Vagina (tissue), 2 donors: Measurements from ENCODE around the gene TGM4. TPM values are rescaled to one million over a fixed set of nuclear protein-coding genes. Genes with fewer than 3 reads are reported as not detected.

Experiments
- DNase-seq, 2 donors: peaks; one replicate each; pipeline ENCODE4 v3.0.0-alpha.2; 2017; ENCODE audit errors: extremely low spot score in 2 of 2
- H3K27ac ChIP-seq: fragments of 200-600 bp; sonication (generic); one replicate; pipeline ENCODE4 v1.5.1; 2019
- H3K27me3 ChIP-seq: fragments of 200-600 bp; sonication (generic); one replicate; pipeline ENCODE4 v1.5.1; 2019
- H3K36me3 ChIP-seq, 2 donors: fragments of 200-600 bp; sonication (generic); one replicate each; pipeline ENCODE4 v1.5.1; 2017 to 2019
- H3K4me1 ChIP-seq: fragments of 200-600 bp; sonication (generic); one replicate; pipeline ENCODE4 v1.5.1; 2019
- H3K4me3 ChIP-seq, 2 donors: fragments of 200-600 bp; sonication (generic); 1 replicate in 1 of 2; 2 replicates in 1 of 2; pipeline ENCODE4 v1.5.1; 2016 to 2019
- H3K9me3 ChIP-seq: fragments of 200-600 bp; sonication (generic); one replicate; pipeline ENCODE4 v1.5.1; 2019
- POLR2A ChIP-seq, 2 donors: fragments of 450-650 bp; IDR thresholded peaks; one replicate each; pipeline ENCODE4 v1.6.1; 2017; ENCODE audit warnings: antibody characterized with exemption in 2 of 2, mild to moderate bottlenecking in 2 of 2, moderate library complexity in 2 of 2
- POLR2AphosphoS5 ChIP-seq, 2 donors: sonication (generic); formaldehyde crosslinking; IDR thresholded peaks; one replicate each; pipeline ENCODE4 v1.9.0; 2017; ENCODE audit warnings: antibody characterized with exemption in 2 of 2, mild to moderate bottlenecking in 2 of 2, low read depth in 1 of 2; ENCODE audit not compliant: insufficient read depth in 1 of 2
- intact Hi-C: fragments of 100-400 bp; cut with DNase I; formaldehyde crosslinking; loops from one replicate; pipeline ENCODE4 v1.15.1; 2023
- total RNA-seq: library from RNA; depleted of rRNA; stranded (reverse); fragments of >200 nt; gene quantifications from one replicate; pipeline ENCODE4 v1.2.3, GENCODE V29; 2016
- TF ChIP-seq, protein P1 (sequence below), 3 experiments: fragments of 450-650 bp in 2 of 3; fragments of 200-600 bp in 1 of 3; sonication (generic) in 1 of 3; IDR thresholded peaks; one replicate each; pipeline ENCODE4 v1.5.1; 2017 to 2019; ENCODE audit warnings: antibody characterized with exemption in 3 of 3, mild to moderate bottlenecking in 2 of 3, moderate library complexity in 2 of 3

The TGM4 gene
- total RNA-seq, 1 donor from 2014 or later = not detected

DNA sequence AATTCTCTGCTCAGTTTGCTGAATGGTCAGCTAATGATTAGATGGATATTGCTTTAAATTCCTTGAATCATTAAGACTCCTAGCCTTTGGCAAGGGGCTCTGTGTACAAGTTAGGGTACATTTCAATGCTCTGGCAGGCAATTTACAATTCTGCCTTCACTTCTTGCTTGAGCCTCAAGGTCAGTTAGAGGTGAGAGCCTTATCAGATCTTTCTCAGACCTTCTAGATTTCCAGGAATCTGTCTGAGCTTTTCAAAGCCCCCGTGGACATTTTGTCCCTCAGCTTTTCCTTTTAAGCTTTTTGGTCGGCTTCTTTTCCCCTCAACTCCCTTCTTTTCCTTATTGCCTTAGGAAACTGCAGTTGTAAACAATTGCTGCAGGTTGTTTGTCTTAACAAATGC, 34.7 kb downstream of the TGM4 start:
- no peaks in the 10 kb centered on the region for H3K9me3 ChIP-seq
- no peak overlapping the region for H3K27ac ChIP-seq
- no peaks in the 10 kb centered on the region for H3K4me1 ChIP-seq
- TF ChIP-seq POLR2A (IDR thresholded peaks at IDR 0.05) (no peak), POLR2AphosphoS5 (IDR thresholded peaks at IDR 0.05; ENCODE audit: insufficient read depth in 1 of 2, low read depth in 1 of 2) (no peak)
- TF ChIP-seq, protein P1, sequence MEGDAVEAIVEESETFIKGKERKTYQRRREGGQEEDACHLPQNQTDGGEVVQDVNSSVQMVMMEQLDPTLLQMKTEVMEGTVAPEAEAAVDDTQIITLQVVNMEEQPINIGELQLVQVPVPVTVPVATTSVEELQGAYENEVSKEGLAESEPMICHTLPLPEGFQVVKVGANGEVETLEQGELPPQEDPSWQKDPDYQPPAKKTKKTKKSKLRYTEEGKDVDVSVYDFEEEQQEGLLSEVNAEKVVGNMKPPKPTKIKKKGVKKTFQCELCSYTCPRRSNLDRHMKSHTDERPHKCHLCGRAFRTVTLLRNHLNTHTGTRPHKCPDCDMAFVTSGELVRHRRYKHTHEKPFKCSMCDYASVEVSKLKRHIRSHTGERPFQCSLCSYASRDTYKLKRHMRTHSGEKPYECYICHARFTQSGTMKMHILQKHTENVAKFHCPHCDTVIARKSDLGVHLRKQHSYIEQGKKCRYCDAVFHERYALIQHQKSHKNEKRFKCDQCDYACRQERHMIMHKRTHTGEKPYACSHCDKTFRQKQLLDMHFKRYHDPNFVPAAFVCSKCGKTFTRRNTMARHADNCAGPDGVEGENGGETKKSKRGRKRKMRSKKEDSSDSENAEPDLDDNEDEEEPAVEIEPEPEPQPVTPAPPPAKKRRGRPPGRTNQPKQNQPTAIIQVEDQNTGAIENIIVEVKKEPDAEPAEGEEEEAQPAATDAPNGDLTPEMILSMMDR (IDR thresholded peaks at IDR 0.05) = no peak
- no peak for DNase-seq
- H3K4me3 ChIP-seq = no peak overlapping the region
- H3K36me3 ChIP-seq = no peaks in the 10 kb centered on the region
- intact Hi-C loops = no loop called here
- H3K27me3 ChIP-seq = no peaks in the 10 kb centered on the region

DNA sequence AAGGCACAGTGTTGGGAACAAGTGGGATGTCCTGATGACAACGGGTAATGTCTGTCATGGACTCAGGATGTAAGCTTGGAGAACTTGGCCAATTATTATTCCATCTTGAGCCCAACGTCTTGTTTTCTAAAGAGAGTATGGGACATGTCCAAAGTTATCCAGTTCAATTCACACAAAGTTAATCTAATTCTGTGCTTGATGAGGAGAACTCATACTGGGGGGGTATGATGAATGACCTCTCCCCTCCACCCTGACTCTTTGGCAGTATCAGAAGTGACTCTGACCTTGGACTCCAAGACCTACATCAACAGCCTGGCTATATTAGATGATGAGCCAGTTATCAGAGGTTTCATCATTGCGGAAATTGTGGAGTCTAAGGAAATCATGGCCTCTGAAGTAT, 36.3 kb downstream of the TGM4 start:
- intact Hi-C loops = no loop called here

DNA sequence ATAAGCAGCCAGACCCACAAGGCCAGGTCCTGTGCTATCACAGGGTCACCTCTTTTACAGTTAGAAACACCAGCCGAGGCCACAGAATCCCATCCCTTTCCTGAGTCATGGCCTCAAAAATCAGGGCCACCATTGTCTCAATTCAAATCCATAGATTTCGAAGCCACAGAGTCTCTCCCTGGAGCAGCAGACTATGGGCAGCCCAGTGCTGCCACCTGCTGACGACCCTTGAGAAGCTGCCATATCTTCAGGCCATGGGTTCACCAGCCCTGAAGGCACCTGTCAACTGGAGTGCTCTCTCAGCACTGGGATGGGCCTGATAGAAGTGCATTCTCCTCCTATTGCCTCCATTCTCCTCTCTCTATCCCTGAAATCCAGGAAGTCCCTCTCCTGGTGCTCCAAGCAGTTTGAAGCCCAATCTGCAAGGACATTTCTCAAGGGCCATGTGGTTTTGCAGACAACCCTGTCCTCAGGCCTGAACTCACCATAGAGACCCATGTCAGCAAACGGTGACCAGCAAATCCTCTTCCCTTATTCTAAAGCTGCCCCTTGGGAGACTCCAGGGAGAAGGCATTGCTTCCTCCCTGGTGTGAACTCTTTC, 39.6 kb downstream of the TGM4 start:
- Histone ChIP-seq H3K27me3 (no peaks in the 10 kb centered on the region), H3K27ac (no peak overlapping the region), H3K9me3 (no peaks in the 10 kb centered on the region), H3K36me3 (no peaks in the 10 kb centered on the region), H3K4me3 (no peak overlapping the region), H3K4me1 (no peaks in the 10 kb centered on the region)
- intact Hi-C loops = no loop called here
- TF ChIP-seq POLR2A (IDR thresholded peaks at IDR 0.05) (no peak), POLR2AphosphoS5 (IDR thresholded peaks at IDR 0.05; ENCODE audit: insufficient read depth in 1 of 2, low read depth in 1 of 2) (no peak)
- TF ChIP-seq, protein P1 (IDR thresholded peaks at IDR 0.05) = peak; percentile 29 to 46 (median 37)
- DNase-seq = no peak

More for the DNA sequence above, 36.3 kb downstream of the TGM4 start:
- Histone ChIP-seq H3K36me3 (no peaks in the 10 kb centered on the region), H3K9me3 (no peaks in the 10 kb centered on the region), H3K27ac (no peak overlapping the region), H3K27me3 (no peaks in the 10 kb centered on the region), H3K4me1 (no peaks in the 10 kb centered on the region), H3K4me3 (no peak overlapping the region)
- TF ChIP-seq, protein P1 (IDR thresholded peaks at IDR 0.05) = no peak
- TF ChIP-seq POLR2A (IDR thresholded peaks at IDR 0.05) (no peak), POLR2AphosphoS5 (IDR thresholded peaks at IDR 0.05; ENCODE audit: insufficient read depth in 1 of 2, low read depth in 1 of 2) (no peak)
- DNase-seq = no peak

DNA sequence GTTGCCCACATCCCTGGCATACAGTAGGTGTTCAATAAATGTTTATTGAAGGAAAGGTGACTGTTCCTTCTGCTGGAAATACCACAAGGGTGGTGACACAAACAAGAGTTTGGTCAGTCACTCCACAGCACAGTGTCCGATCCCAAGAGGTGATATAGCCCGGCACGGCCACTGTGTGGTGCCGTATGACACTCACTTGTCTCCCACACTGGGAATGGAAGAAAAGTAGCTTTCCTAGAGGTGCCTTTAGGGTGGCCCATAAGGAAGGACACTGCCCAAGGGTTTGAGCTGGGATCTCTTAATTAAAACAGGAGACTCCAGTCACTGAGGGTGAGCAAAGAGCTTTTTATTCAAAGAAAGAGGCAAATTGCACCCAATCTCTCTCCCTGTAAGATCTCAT, 40.5 kb downstream of the TGM4 start:
- intact Hi-C loops = no loop called here
- no peak overlapping the region for H3K4me3 ChIP-seq
- no peaks in the 10 kb centered on the region for H3K4me1 ChIP-seq
- H3K9me3 ChIP-seq = no peaks in the 10 kb centered on the region
- no peak for DNase-seq
- H3K36me3 ChIP-seq = no peaks in the 10 kb centered on the region
- no peak for TF ChIP-seq POLR2A (IDR thresholded peaks at IDR 0.05)
- no peak for TF ChIP-seq POLR2AphosphoS5 (IDR thresholded peaks at IDR 0.05; ENCODE audit: insufficient read depth in 1 of 2, low read depth in 1 of 2)
- TF ChIP-seq, protein P1 (IDR thresholded peaks at IDR 0.05) = no peak
- no peak overlapping the region for H3K27ac ChIP-seq
- no peaks in the 10 kb centered on the region for H3K27me3 ChIP-seq

DNA sequence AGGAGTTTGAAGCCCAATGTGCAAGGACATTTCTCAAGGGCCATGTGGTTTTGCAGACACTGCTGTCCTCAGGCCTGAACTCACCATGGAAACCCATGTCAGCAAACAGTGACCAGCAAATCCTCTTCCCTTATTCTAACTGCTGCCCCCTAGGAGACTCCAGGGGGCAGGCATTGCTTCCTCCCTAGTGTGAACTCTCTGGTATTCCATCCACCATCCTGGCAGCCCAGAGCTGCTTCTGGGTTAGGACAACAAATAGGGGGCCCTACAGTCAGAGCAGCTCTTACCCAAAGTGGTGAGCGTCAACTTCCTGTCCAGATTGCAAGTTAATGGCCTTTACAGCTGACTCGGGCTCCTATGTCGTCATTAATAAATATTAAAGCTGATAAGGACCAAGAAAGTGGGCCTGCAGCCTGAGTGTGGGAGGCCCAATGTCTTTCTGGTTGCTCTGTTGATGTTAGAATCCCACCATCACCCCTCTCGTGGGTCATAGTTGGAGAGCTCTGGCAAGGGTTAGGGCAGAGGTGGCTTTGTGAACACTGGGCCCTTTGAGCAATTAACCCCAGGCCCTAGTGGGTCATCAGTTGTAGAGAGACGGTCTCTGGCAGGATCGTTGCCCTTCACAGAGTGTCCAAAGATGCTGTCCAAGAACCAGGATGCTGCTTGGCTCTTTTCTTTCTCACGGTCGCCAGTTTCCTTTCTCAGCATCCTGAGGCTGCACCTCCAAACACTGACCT, 41.5 kb downstream of the TGM4 start:
- TF ChIP-seq, protein P1 (IDR thresholded peaks at IDR 0.05) = no peak
- no peak for TF ChIP-seq POLR2A (IDR thresholded peaks at IDR 0.05)
- TF ChIP-seq POLR2AphosphoS5 (IDR thresholded peaks at IDR 0.05; ENCODE audit: insufficient read depth in 1 of 2, low read depth in 1 of 2) = no peak
- no peaks in the 10 kb centered on the region for H3K4me1 ChIP-seq
- no peak for DNase-seq
- no peak overlapping the region for H3K4me3 ChIP-seq
- intact Hi-C loops = no loop called here
- no peaks in the 10 kb centered on the region for H3K9me3 ChIP-seq
- no peak overlapping the region for H3K27ac ChIP-seq
- no peaks in the 10 kb centered on the region for H3K36me3 ChIP-seq
- H3K27me3 ChIP-seq = no peaks in the 10 kb centered on the region
